Measurements from ENCODE around the gene KLHL1.

DNA sequence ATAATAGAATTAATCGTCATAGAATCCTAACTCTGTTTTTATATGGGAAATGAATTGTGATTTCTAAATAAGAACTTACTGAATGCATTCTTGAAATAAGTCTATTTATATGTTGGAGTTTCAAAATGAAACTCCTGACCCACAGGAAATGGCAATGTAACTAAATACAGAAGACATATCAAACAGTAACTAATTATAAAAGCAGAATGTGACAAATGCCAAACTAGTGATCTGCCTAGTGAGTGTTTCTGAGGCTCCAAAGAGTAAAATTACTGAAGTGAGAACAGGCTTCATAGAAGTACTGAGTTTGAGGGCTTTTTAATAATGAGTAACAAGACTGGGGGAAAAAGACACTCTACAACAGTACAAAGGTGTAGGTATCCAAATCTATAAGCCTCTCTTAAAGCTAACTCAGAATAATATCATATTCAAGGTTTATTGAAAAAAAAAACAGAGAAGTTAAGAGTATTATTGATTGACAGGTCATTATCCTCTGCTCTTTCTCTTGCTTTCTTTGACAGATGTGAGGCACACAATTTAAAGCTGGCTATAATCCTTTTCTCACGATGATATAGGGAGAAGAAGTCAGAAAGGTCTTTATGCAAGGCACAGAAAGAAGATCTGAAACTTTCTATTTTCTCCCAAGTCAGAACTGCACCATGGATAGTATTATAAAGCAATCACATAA, 18.1 kb downstream of the KLHL1 start:
- TF ChIP-seq, protein P1, sequence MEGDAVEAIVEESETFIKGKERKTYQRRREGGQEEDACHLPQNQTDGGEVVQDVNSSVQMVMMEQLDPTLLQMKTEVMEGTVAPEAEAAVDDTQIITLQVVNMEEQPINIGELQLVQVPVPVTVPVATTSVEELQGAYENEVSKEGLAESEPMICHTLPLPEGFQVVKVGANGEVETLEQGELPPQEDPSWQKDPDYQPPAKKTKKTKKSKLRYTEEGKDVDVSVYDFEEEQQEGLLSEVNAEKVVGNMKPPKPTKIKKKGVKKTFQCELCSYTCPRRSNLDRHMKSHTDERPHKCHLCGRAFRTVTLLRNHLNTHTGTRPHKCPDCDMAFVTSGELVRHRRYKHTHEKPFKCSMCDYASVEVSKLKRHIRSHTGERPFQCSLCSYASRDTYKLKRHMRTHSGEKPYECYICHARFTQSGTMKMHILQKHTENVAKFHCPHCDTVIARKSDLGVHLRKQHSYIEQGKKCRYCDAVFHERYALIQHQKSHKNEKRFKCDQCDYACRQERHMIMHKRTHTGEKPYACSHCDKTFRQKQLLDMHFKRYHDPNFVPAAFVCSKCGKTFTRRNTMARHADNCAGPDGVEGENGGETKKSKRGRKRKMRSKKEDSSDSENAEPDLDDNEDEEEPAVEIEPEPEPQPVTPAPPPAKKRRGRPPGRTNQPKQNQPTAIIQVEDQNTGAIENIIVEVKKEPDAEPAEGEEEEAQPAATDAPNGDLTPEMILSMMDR (conservative IDR thresholded peaks at IDR 0.05; ENCODE audit: low read length), result no peak
- TF ChIP-seq EZH2phosphoT487 (IDR thresholded peaks at IDR 0.05; ENCODE audit: borderline replicate concordance), result no peak

All from Loucy (cell line).